B cell (primary cell): ENCODE results near the gene P4HA1. TPM values are rescaled to one million over a fixed set of nuclear protein-coding genes. Genes with fewer than 3 reads are reported as not detected.

Experiments used
- ATAC-seq: fragments of 200-7000 bp; cut with Tn5 transposase; one replicate; pipeline ENCODE4 v1.10.0; 2021; ENCODE audit warnings: low read depth, mild to moderate bottlenecking, moderate number of reproducible peaks, moderate library complexity
- CTCF ChIA-PET: fragments of 350-600 bp; sonication (Branson Sonifier 250); formaldehyde crosslinking; loops from one replicate; lab custom pipeline; 2021; ENCODE audit warnings: antibody characterized with exemption, inconsistent platforms; lab: Charles Lee
- POLR2A ChIA-PET: fragments of 350-600 bp; sonication (Branson Sonifier 250); formaldehyde crosslinking; loops from one replicate; lab custom pipeline; 2021; ENCODE audit warnings: antibody characterized with exemption; lab: Charles Lee
- DNase-seq: peaks from one replicate; pipeline ENCODE4 v3.0.0; 2013
- H2AFZ ChIP-seq: 2 replicates; pipeline ENCODE4 v1.6.1; 2012; ENCODE audit warnings: mild to moderate bottlenecking, low read depth, low read length; ENCODE audit not compliant: insufficient read depth, poor library complexity, severe bottlenecking
- H3K27ac ChIP-seq, 2 donors: 1 replicate in 1 of 2; 2 replicates in 1 of 2; pipeline ENCODE4 v1.5.1; 2012 to 2013; ENCODE audit warnings: low read length in 2 of 2, mild to moderate bottlenecking in 2 of 2, moderate library complexity in 1 of 2
- H3K27me3 ChIP-seq, 4 experiments: fragments of 200-600 bp in 1 of 4; sonication (generic) in 1 of 4; replicated peaks in 1 of 4; 1 replicate in 2 of 4; 2 replicates in 2 of 4; pipeline versions ENCODE4 v1.6.1 to v1.7.0; 2013 to 2016; ENCODE audit warnings: low read length in 3 of 4, mild to moderate bottlenecking in 2 of 4, mixed read lengths in 1 of 4, moderate library complexity in 1 of 4; ENCODE audit not compliant: insufficient read depth in 4 of 4, control insufficient read depth in 3 of 4; ENCODE audit errors: control extremely low read depth in 1 of 4
- H3K36me3 ChIP-seq, 2 experiments: replicated peaks in 1 of 2; 1 replicate in 1 of 2; 2 replicates in 1 of 2; pipeline versions ENCODE4 v1.6.1 to v1.7.1; 2013; ENCODE audit warnings: low read length in 1 of 2; ENCODE audit not compliant: insufficient read depth in 2 of 2, control insufficient read depth in 1 of 2; ENCODE audit errors: control extremely low read depth in 1 of 2, extremely low read depth in 1 of 2
- H3K4me1 ChIP-seq, 2 donors: fragments of 200-600 bp in 1 of 2; sonication (generic) in 1 of 2; 1 replicate in 1 of 2; 2 replicates in 1 of 2; pipeline versions ENCODE4 v1.5.1 to v1.6.1; 2013 to 2017; ENCODE audit warnings: low read length in 2 of 2; ENCODE audit not compliant: control insufficient read depth in 2 of 2, insufficient read depth in 2 of 2
- H3K4me2 ChIP-seq: replicated peaks from 2 replicates; pipeline ENCODE3; 2012; ENCODE audit warnings: mild to moderate bottlenecking, low read depth, low read length; ENCODE audit not compliant: poor library complexity, severe bottlenecking
- H3K4me3 ChIP-seq, 5 experiments: fragments of 200-600 bp in 1 of 5; sonication (generic) in 1 of 5; 1 replicate in 3 of 5; 2 replicates in 2 of 5; pipeline versions ENCODE4 v1.5.1 to v1.7.0; 2011 to 2016; ENCODE audit warnings: low read length in 4 of 5, mild to moderate bottlenecking in 4 of 5, low read depth in 2 of 5, control low read depth in 1 of 5, moderate library complexity in 1 of 5; ENCODE audit not compliant: insufficient read depth in 1 of 5; ENCODE audit errors: control extremely low read depth in 1 of 5, extremely low read depth in 1 of 5
- H3K79me2 ChIP-seq: fragments of 200-600 bp; sonication (generic); one replicate; pipeline ENCODE4 v1.6.0; 2016; ENCODE audit warnings: low read length; ENCODE audit not compliant: control insufficient read depth, insufficient read depth
- H3K9ac ChIP-seq: fragments of 200-600 bp; sonication (generic); 2 replicates; pipeline ENCODE4 v1.6.1; 2017; ENCODE audit warnings: mild to moderate bottlenecking, low read length, moderate library complexity
- H3K9me3 ChIP-seq, 3 donors: one replicate each; pipeline versions ENCODE4 v1.6.1 to v1.7.1; 2013; ENCODE audit warnings: low read length in 2 of 3; ENCODE audit not compliant: control insufficient read depth in 2 of 3, insufficient read depth in 1 of 3; ENCODE audit errors: control extremely low read depth in 1 of 3
- H4K20me1 ChIP-seq: 2 replicates; pipeline ENCODE4 v1.6.0; 2012; ENCODE audit warnings: mild to moderate bottlenecking, low read length; ENCODE audit not compliant: insufficient read depth, control insufficient read depth, poor library complexity, severe bottlenecking
- H3K27ac Mint-ChIP-seq: one replicate; pipeline ENCODE4 v1.8.0; 2021; ENCODE audit warnings: mixed read lengths
- H3K27me3 Mint-ChIP-seq: one replicate; pipeline ENCODE4 v1.8.0; 2021; ENCODE audit warnings: mixed read lengths
- H3K4me1 Mint-ChIP-seq: one replicate; pipeline ENCODE4 v1.8.0; 2021; ENCODE audit warnings: mixed read lengths
- H3K4me3 Mint-ChIP-seq: one replicate; pipeline ENCODE4 v1.8.0; 2021; ENCODE audit warnings: mixed read lengths
- H3K9me3 Mint-ChIP-seq: one replicate; pipeline ENCODE4 v1.8.0; 2022; ENCODE audit warnings: mixed read lengths; ENCODE audit not compliant: insufficient read depth
- CTCF ChIP-seq: fragments of 200-600 bp; IDR thresholded peaks from one replicate; pipeline ENCODE4 v1.8.0; 2022; ENCODE audit warnings: antibody characterized with exemption, mild to moderate bottlenecking
- EZH2 ChIP-seq: IDR thresholded peaks from 2 replicates; pipeline ENCODE4 v1.6.1; 2012; ENCODE audit warnings: borderline replicate concordance, low read depth, mild to moderate bottlenecking, moderate library complexity, low read length; ENCODE audit not compliant: insufficient read depth, poor library complexity, severe bottlenecking
- WGBS: methylation state at CpG from one replicate; pipeline ENCODE4 v1.1.5; 2013; ENCODE audit warnings: missing lambda C conversion rate; ENCODE audit not compliant: insufficient coverage; 5-methylcytosine and 5-hydroxymethylcytosine counted together
- intact Hi-C: fragments of 100-400 bp; cut with micrococcal nuclease; formaldehyde crosslinking; loops from one replicate; pipeline ENCODE4 v1.10.0; 2022
- polyA plus RNA-seq: library from polyadenylated mRNA; depleted of rRNA; stranded (reverse); fragments of >200 nt; gene quantifications from 2 replicates; pipeline ENCODE4 v1.2.3, GENCODE V29; 2012
- total RNA-seq, 2 donors: library from RNA; stranded (reverse); fragments of 120-200 nt in 1 of 2; gene quantifications; 1 replicate in 1 of 2; 2 replicates in 1 of 2; pipeline versions ENCODE4 v1.2.3 to v1.2.4, GENCODE V29; 2013 to 2022

P4HA1 gene
- total and polyA plus RNA-seq, 2 donors (not counting 1 experiment from before 2014, with no cell fraction given): 12.8 to 19.0 TPM

DNA sequence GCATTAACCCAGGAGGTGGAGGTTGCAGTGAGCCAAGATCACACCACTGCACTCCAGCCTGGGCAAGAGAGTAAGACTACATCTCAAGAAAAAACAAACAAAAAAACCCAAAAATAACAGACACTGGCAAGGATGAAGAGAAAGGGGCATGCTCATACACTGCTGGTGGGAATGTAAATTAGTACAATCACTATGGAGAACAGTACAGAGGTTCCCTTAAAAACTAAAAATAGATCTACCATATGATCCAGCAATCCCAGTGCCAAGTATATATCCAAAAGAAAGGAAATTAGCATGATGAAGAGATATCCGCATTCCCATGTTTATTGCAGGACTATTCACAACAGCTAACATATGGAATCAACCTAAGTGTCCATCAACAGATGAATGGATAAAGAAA is 75.6 kb downstream of the P4HA1 start:
- no peak overlapping the region for H3K27ac ChIP-seq
- no peak overlapping the region for H3K4me2 ChIP-seq
- peaks cover 3% of the 10 kb centered on the region for H3K4me1 Mint-ChIP-seq
- H2AFZ ChIP-seq: no peak overlapping the region
- H3K36me3 ChIP-seq: peaks cover 3 to 26% of the 10 kb centered on the region in 2 experiments
- no peaks in the 10 kb centered on the region for H3K9me3 ChIP-seq
- no peak overlapping the region for H3K4me3 ChIP-seq
- peaks cover 11% of the 10 kb centered on the region for H4K20me1 ChIP-seq
- H3K9me3 Mint-ChIP-seq: no peaks in the 10 kb centered on the region
- no peaks in the 10 kb centered on the region for H3K27me3 Mint-ChIP-seq
- H3K4me1 ChIP-seq: no peaks in the 10 kb centered on the region
- intact Hi-C loops: no loop called here
- ChIA-PET CTCF (no interaction called here), POLR2A (no interaction called here)
- TF ChIP-seq EZH2 (no peak), CTCF (no peak)
- no peak for DNase-seq
- no peak overlapping the region for H3K4me3 Mint-ChIP-seq
- no peak overlapping the region for H3K27ac Mint-ChIP-seq
- H3K27me3 ChIP-seq: no peaks in the 10 kb centered on the region
- WGBS: no CpG with 5 or more reads among the region's 1 CpG
- no peak overlapping the region for H3K9ac ChIP-seq
- no peak for ATAC-seq
- H3K79me2 ChIP-seq: no peaks in the 10 kb centered on the region

- no peak for TF ChIP-seq EZH2
- no peak for TF ChIP-seq CTCF
- Histone ChIP-seq H4K20me1 (peaks cover 11% of the 10 kb centered on the region), H3K4me2 (no peak overlapping the region), H3K27me3 (no peaks in the 10 kb centered on the region), H3K4me3 (no peak overlapping the region), H3K4me1 (no peaks in the 10 kb centered on the region), H3K9me3 (no peaks in the 10 kb centered on the region), H3K27ac (no peak overlapping the region), H2AFZ (no peak overlapping the region), H3K9ac (no peak overlapping the region), H3K79me2 (no peaks in the 10 kb centered on the region), H3K36me3 (peaks cover 11 to 40% of the 10 kb centered on the region in 2 experiments)
- H3K4me3 Mint-ChIP-seq: no peak overlapping the region
- H3K4me1 Mint-ChIP-seq: no peaks in the 10 kb centered on the region
- intact Hi-C loops: no loop called here
- ATAC-seq (no peak), DNase-seq (no peak)
- no peak overlapping the region for H3K27ac Mint-ChIP-seq
- ChIA-PET POLR2A (no interaction called here), CTCF (no interaction called here)
- H3K27me3 Mint-ChIP-seq: no peaks in the 10 kb centered on the region
- WGBS: 100% methylated on average over 1 of the region's 1 CpG
- no peaks in the 10 kb centered on the region for H3K9me3 Mint-ChIP-seq
Observed at GRCh38 chr10:73019100-73019499, 77.6 kb downstream of the P4HA1 start.
